ENCODE measurements around the gene ZNF662. TPM values are rescaled to one million over a fixed set of nuclear protein-coding genes. Genes with fewer than 3 reads are reported as not detected.

Gene ZNF662
- total and polyA plus RNA-seq, 2 of the 8 experiments (the other 6 are each of a cell fraction or from before 2014, with no cell fraction given) = 0.03 TPM; not detected in 1

DNA sequence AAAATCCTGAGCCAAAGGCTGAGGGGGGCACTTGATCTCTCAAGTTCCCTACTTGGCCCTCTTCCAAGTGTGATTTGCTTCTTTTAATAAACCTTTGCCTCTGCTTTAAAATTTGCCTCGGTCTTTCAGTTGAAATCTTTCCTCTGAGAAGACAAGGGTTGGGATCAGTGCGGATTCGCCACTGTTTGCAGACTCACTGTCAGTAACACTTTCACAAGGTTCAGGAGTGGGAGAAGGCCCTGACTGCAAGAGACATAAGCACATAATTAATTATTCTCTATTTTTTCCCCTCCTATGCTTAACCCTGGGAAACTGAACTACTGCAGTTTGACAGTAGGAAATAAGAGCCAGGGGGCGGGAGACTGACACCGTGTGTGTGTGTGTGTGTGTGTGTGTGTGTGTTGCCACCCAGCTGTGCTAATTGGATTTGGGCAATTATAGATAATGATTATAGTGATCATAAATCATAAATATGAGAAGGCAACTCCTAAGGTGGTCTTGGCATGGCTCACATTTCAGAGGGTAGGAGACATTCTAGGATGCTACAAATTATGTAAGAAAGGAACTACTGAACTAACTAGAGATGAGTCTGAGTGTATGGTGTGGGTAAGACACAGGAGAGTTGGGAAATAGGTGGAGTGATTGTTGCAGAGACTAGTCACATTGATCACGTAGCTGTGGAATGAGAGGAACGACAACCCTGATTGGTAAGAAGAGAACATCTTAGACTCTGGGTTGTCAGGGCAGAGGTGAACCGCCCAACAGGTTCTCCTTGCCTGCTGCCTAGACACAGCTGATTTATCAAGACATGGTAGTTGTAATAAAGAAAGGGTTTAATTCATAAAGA is 5.5 kb upstream of the ZNF662 start:
- Histone ChIP-seq H3K27ac (ENCODE audit: low read depth, low read length) (no peak overlapping the region), H2AFZ (ENCODE audit: low read length) (no peak overlapping the region), H3K14ac (ENCODE audit: insufficient read length) (no peak overlapping the region), H2AK5ac (ENCODE audit: low read depth, low read length) (no peak overlapping the region), H2BK12ac (ENCODE audit: low read depth, low read length) (no peak overlapping the region), H3K4me1 (replicated peaks in 1 of 4; ENCODE audit: control insufficient read depth in 3 of 4, insufficient read depth in 4 of 4, low read length in 3 of 4) (no peaks in the 10 kb centered on the region; a peak in 1 of 7 replicates), H3K56ac (replicated peaks; ENCODE audit: insufficient read length, low read depth, low read length) (no peak overlapping the region), H3K36me3 (ENCODE audit: control insufficient read depth in 2 of 4, insufficient read depth in 4 of 4, low read length in 3 of 4) (no peaks in the 10 kb centered on the region), H2BK5ac (ENCODE audit: low read depth, low read length) (no peak overlapping the region), H4K8ac (ENCODE audit: extremely low read depth, insufficient read depth, low read length) (no peak overlapping the region), H3K4me2 (ENCODE audit: insufficient read depth in 1 of 2, low read depth in 2 of 2, low read length in 2 of 2) (no peak overlapping the region), H2BK120ac (replicated peaks; ENCODE audit: low read depth, low read length) (no peak overlapping the region), H4K5ac (ENCODE audit: insufficient read length, low read depth, low read length) (no peak overlapping the region), H3K23me2 (ENCODE audit: low read depth, low read length) (no peaks in the 10 kb centered on the region), H4K20me1 (replicated peaks in 1 of 2; ENCODE audit: control insufficient read depth in 1 of 2, insufficient read depth in 2 of 2, low read length in 2 of 2) (no peaks in the 10 kb centered on the region), H4K91ac (replicated peaks; ENCODE audit: insufficient read length, low read length) (no peak overlapping the region), H3K79me1 (ENCODE audit: low read depth, low read length) (no peaks in the 10 kb centered on the region), H3K4ac (replicated peaks; ENCODE audit: insufficient read length, low read depth, low read length) (no peak overlapping the region), H3K79me2 (ENCODE audit: control insufficient read depth in 1 of 2, insufficient read depth in 2 of 2, low read length in 2 of 2) (no peaks in the 10 kb centered on the region), H3K18ac (ENCODE audit: extremely low read depth, low read length) (no peak overlapping the region), H3K9ac (replicated peaks in 1 of 4; ENCODE audit: extremely low read depth in 1 of 4, low read depth in 3 of 4, low read length in 3 of 4) (no peak overlapping the region), H3K9me3 (ENCODE audit: insufficient read depth in 2 of 2, low read depth in 1 of 2, low read length in 1 of 2) (no peaks in the 10 kb centered on the region), H3K4me3 (ENCODE audit: extremely low read depth in 1 of 4, insufficient read depth in 2 of 4, low read depth in 3 of 4, low read length in 4 of 4) (no peak overlapping the region), H2BK15ac (ENCODE audit: low read length) (peak overlapping the region; percentile 53; the same call in 1 of the 2 replicates), H3K23ac (ENCODE audit: insufficient read length) (no peak overlapping the region), H3K27me3 (replicated peaks in 1 of 4; ENCODE audit: control insufficient read depth in 3 of 4, extremely low read depth in 1 of 4, insufficient read depth in 3 of 4, low read length in 3 of 4) (no peaks in the 10 kb centered on the region), H2BK20ac (ENCODE audit: low read length) (no peak overlapping the region)
- CTCF ChIA-PET (ENCODE audit: partially characterized antibody) = interaction anchor here (0.6 to 1.1 kb wide), 2 partner anchors 12 to 39 kb away, joined by 3 read pairs; no protein-coding TSS in a partner anchor
- DNase-seq (ENCODE audit: low read depth in 1 of 2, low spot score in 2 of 2) (no peak), FAIRE-seq (no peak)
- POLR2A ChIA-PET (ENCODE audit: partially characterized antibody) = no interaction called here
- TF ChIP-seq MAFK (IDR thresholded peaks at IDR 0.05; ENCODE audit: low read depth, low read length) (no peak), SP2 (IDR thresholded peaks at IDR 0.05; ENCODE audit: low read length) (no peak), CHD1 (IDR thresholded peaks at IDR 0.05; ENCODE audit: low read depth, low read length) (no peak), RNF2 (IDR thresholded peaks at IDR 0.05; ENCODE audit: borderline replicate concordance, low read depth, low read length, missing control alignments, poor library complexity, severe bottlenecking) (no peak), SIX5 (IDR thresholded peaks at IDR 0.05; ENCODE audit: low read depth, low read length) (no peak), SIRT6 (IDR thresholded peaks at IDR 0.05; ENCODE audit: low read length) (no peak), CEBPB (IDR thresholded peaks at IDR 0.05; ENCODE audit: low read depth, low read length) (no peak)
- TF ChIP-seq, protein P1, sequence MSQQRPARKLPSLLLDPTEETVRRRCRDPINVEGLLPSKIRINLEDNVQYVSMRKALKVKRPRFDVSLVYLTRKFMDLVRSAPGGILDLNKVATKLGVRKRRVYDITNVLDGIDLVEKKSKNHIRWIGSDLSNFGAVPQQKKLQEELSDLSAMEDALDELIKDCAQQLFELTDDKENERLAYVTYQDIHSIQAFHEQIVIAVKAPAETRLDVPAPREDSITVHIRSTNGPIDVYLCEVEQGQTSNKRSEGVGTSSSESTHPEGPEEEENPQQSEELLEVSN (IDR thresholded peaks at IDR 0.05) = no peak
- 91% methylated on average over 8 of the region's 8 CpGs; no CpG with 5 or more reads in 1 of the 2 experiments for WGBS, 2 experiments (ENCODE audit: extremely low coverage in 1 of 2, insufficient coverage in 1 of 2, insufficient read length in 1 of 2, insufficient replicate concordance in 2 of 2, low coverage in 1 of 2, low lambda C conversion rate in 2 of 2, missing lambda C conversion rate in 1 of 2)
